Neutrophil (primary cell): ENCODE data around the gene SCIMP.
A peak's percentile ranks its signal among the peaks of the same experiment; 100 is the strongest.

Experiments
- H3K27ac ChIP-seq: fragments of 200-600 bp; sonication (generic); 2 replicates; pipeline ENCODE4 v1.5.1; 2016; ENCODE audit warnings: mild to moderate bottlenecking, moderate library complexity
- H3K27me3 ChIP-seq: fragments of 200-600 bp; sonication (generic); 2 replicates; pipeline ENCODE4 v1.6.0; 2016; ENCODE audit warnings: mild to moderate bottlenecking
- H3K36me3 ChIP-seq: fragments of 200-600 bp; sonication (generic); 2 replicates; pipeline ENCODE4 v1.5.1; 2017
- H3K4me1 ChIP-seq, 2 experiments: fragments of 200-600 bp in 1 of 2; sonication (generic) in 1 of 2; 1 replicate in 1 of 2; 2 replicates in 1 of 2; pipeline versions ENCODE4 v1.5.1 to v1.6.1; 2013 to 2016; ENCODE audit warnings: low read depth in 1 of 2, low read length in 1 of 2, mild to moderate bottlenecking in 1 of 2, moderate library complexity in 1 of 2; ENCODE audit not compliant: control insufficient read depth in 1 of 2, insufficient read depth in 1 of 2
- H3K4me3 ChIP-seq, 2 experiments: fragments of 200-600 bp in 1 of 2; sonication (generic) in 1 of 2; 1 replicate in 1 of 2; 2 replicates in 1 of 2; pipeline ENCODE4 v1.5.1; 2013 to 2016; ENCODE audit warnings: low read depth in 1 of 2, low read length in 1 of 2, mild to moderate bottlenecking in 1 of 2, moderate library complexity in 1 of 2
- H3K9me3 ChIP-seq: fragments of 200-600 bp; sonication (generic); 2 replicates; pipeline ENCODE4 v1.5.1; 2016
- TF ChIP-seq, protein P1 (sequence below): fragments of 200-600 bp; sonication (generic); IDR thresholded peaks from 2 replicates; pipeline ENCODE4 v1.5.1; 2016; ENCODE audit warnings: antibody characterized with exemption

The SCIMP gene

DNA sequence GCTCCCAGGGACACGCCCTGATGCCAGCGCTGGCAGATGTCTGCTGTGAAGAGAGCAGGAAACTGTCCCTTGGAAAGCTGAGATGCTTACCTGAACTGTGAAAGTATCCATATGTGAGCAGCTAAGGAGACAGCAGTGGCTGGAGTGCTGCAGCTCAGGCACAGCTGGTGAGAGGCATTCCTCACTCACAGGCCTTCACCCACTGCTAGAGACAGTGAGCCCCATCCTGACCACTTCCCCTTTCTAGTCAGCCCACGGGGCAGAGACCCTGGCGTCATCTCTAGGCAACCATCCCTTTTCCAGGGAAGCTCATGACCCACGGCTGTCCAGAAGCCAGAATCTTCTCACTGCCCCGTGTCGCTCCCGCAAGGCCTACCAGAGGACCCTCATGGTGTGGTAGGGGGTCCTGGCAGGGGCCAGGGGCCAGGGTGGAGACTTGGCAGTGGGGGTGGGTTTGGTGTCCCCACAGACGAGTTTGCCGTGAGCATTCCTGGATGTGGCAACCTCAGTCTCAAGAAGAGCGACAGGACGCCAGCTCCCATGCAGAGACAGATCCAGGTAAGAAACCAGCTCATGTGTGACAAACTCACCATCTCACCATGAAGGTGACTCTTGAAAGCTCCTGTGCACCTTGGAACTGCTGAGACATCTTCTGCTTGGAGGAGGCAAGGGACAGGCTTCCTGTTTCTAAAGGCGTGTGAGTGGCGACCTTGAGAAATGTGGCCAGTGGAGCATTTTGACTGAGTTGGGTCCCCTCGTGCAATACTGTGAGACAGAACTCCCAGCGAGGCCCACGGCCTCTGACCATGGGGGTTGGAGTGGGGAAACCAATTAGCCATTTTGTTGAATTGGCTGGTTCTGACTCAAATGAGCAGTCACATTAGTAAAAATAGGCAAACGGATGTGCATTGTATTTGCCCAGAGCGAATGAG lies at the start of gene SCIMP:
SCIMP (minus strand) TSS at position 216 of the 932 bp plus-strand sequence; CDS start at position 111, 105 bp downstream.
- H3K4me1 ChIP-seq: no peaks in the 10 kb centered on the region
- no peaks in the 10 kb centered on the region for H3K27me3 ChIP-seq
- TF ChIP-seq, protein P1, sequence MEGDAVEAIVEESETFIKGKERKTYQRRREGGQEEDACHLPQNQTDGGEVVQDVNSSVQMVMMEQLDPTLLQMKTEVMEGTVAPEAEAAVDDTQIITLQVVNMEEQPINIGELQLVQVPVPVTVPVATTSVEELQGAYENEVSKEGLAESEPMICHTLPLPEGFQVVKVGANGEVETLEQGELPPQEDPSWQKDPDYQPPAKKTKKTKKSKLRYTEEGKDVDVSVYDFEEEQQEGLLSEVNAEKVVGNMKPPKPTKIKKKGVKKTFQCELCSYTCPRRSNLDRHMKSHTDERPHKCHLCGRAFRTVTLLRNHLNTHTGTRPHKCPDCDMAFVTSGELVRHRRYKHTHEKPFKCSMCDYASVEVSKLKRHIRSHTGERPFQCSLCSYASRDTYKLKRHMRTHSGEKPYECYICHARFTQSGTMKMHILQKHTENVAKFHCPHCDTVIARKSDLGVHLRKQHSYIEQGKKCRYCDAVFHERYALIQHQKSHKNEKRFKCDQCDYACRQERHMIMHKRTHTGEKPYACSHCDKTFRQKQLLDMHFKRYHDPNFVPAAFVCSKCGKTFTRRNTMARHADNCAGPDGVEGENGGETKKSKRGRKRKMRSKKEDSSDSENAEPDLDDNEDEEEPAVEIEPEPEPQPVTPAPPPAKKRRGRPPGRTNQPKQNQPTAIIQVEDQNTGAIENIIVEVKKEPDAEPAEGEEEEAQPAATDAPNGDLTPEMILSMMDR: no peak
- H3K9me3 ChIP-seq: no peaks in the 10 kb centered on the region
- H3K4me3 ChIP-seq: no peak within 1 kb of the TSS
- H3K27ac ChIP-seq: no peak within 1 kb of the TSS
- no peaks in the 10 kb centered on the region for H3K36me3 ChIP-seq

DNA sequence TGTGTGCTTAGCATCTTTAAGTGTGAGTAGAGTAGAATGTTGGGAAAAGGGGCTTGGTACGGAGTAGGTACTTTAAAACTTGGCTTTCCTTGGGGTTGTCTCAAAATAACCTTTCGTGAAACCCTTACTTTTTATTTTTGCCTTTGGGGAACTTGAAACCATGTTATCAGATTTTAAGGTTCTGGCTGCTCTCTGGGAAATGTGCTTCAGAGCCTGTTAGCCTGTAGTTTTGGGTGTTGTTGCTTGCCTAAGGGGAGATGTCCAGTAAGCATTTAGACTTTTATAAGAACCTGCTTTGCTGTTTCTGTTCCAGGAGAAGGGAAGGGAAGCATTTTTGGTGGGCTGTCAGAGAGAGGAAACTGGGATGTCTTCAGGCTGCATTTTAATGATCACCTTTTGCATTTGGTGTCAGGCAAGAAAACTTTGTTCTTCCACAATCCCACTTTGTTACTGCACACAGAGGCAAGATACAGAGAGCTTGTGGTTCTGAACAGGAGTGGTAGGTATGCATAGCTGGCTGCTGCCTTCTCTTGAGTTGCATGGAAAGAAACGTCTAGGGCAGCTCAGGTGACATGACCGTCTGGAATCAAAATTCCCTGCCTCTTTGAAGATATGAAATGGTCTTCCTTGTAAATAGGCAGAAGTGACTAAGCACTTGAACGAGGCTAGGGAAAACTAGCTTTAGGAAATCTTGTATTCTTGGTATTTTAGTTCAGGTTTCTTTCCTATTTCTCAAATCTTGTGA lies 49.1 kb upstream of the SCIMP start:
- no peaks in the 10 kb centered on the region for H3K27me3 ChIP-seq
- peak overlapping the region in 1 of 2 experiments; percentile 62 for H3K4me3 ChIP-seq
- H3K9me3 ChIP-seq: no peaks in the 10 kb centered on the region
- H3K27ac ChIP-seq: no peak overlapping the region
- peaks cover 18 to 19% of the 10 kb centered on the region in 2 experiments for H3K4me1 ChIP-seq
- TF ChIP-seq, protein P1: no peak
- H3K36me3 ChIP-seq: no peaks in the 10 kb centered on the region

DNA sequence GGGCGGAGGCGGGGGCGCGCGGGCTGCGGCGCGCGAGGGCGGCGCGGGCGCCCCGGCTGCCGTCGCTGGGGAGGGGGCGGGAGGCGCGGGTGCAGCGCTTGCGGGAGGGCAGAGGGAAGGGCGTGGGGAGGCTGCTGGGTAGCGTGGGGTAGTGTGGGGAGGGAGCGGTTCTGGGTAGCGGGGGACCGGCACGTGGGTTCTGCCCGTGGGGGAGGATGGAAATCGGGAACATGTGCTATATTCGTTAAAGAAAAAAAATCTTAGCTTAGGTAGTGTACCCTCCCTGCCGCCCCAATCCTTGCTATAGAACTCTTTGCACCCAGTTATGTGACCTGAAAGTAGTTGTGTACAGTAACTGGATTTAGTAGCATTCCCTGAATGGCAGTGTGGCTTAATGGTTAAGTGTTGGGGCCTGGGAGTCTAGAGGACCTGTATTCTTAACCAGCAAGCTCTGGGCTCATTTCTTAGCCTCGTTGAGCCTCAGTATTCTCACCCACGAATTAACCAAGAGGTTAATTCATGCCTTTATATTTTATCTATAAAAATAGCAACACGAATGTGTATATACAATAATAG lies 48.1 kb upstream of the SCIMP start:
- TF ChIP-seq, protein P1: no peak

DNA sequence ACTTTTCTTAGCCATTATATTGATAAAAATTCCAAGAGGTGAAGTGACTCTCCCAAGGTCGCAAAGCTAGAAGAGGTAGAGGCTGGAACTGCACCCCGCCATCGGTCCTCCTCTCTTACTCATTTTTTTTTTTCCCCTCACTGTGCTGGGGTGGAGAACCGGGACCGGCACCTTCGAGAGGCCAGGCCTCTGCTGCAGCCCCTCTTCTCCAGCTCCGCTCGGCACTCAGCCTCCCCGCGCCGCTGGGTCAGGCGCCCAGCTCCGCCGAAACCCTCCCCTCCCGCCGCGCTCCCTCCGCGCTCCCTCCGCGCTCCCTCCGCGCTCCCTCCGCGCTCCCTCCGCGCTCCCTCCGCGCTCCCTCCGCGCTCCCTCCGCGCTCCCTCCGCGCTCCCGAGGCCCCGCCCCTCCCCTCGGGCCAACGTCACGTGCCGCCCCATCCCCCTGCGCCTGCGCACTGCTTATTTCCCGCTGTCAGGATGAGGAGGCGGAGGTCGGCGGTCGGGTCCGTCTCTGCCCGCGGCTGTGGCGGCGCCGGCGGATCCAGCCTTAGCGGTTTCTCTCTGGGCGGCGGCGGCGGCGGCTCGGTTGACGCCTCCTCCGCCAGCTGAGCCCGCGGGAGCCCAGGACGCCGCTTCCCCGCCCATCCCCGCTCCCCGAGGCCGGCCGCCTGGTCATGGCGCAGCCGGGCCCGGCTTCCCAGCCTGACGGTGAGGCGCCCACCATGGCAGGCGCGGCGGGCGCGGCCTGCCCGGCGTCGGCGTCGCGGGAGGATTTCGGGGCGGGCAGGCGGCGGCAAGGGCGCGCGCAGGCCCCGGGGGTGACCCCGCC lies 47.4 kb upstream of the SCIMP start, which contains the start of gene RABEP1:
RABEP1 (plus strand) TSS at position 471 of the 828 bp plus-strand sequence; CDS start at position 674, 203 bp downstream.
- Histone ChIP-seq H3K36me3 (no peaks in the 10 kb centered on the region), H3K4me3 (peak within 1 kb of the TSS; percentile 66 to 84), H3K27me3 (no peaks in the 10 kb centered on the region), H3K4me1 (peaks cover 18 to 19% of the 10 kb centered on the region in 2 experiments), H3K27ac (peak within 1 kb of the TSS; percentile 89), H3K9me3 (no peaks in the 10 kb centered on the region)
- TF ChIP-seq, protein P1: peak; percentile 53

More for the DNA sequence above, 48.1 kb upstream of the SCIMP start:
- Histone ChIP-seq H3K27me3 (no peaks in the 10 kb centered on the region), H3K9me3 (no peaks in the 10 kb centered on the region), H3K4me1 (peaks cover 18 to 19% of the 10 kb centered on the region in 2 experiments), H3K4me3 (peak overlapping the region; percentile 62 to 66), H3K27ac (peak overlapping the region; percentile 89), H3K36me3 (no peaks in the 10 kb centered on the region)
